ENCODE measurements around the gene GPS1. TPM values are rescaled to one million over a fixed set of nuclear protein-coding genes. Genes with fewer than 3 reads are reported as not detected.
A peak's percentile ranks its signal among the peaks of the same experiment; 100 is the strongest.

GPS1 gene
- polyA plus RNA-seq, 1 of the 3 experiments (the other 2 are of a cell fraction): 264 TPM

- H2AFZ ChIP-seq (ENCODE audit: low read depth): peak overlapping the region; percentile 49; the same call in 1 of the 2 replicates
- peaks cover 34% of the 10 kb centered on the region for H3K79me2 ChIP-seq (ENCODE audit: insufficient read depth)
- ChIA-PET POLR2A (interaction anchor here (0.6 to 2.0 kb wide), 16 partner anchors 8 to 230 kb away, joined by 3 to 19 read pairs (median 4); partner anchors contain the start of genes CENPX, DCXR, LRRC45 and RAC3), CTCF (interaction anchor here (0.6 to 2.6 kb wide), 15 partner anchors 8 to 230 kb away, joined by 3 to 14 read pairs (median 5); partner anchors contain the start of genes CENPX, DCXR and LRRC45)
- peak overlapping the region; percentile 79 to 99; a peak in 3 of 4 replicates for H3K27ac ChIP-seq (ENCODE audit: low read depth in 2 of 2, low read length in 1 of 2)
- H3K36me3 ChIP-seq (replicated peaks in 1 of 2; ENCODE audit: control insufficient read depth in 1 of 2, insufficient read depth in 2 of 2, low read length in 1 of 2): peaks cover 16 to 19% of the 10 kb centered on the region in 2 experiments
- H3K9ac ChIP-seq: peak overlapping the region; percentile 70
- H3K4me2 ChIP-seq: peak overlapping the region; percentile 97
- WGBS (ENCODE audit: low lambda C conversion rate): 53% methylated on average over 35 of the region's 80 CpGs
- no peaks in the 10 kb centered on the region for H3K9me3 ChIP-seq
- no peaks in the 10 kb centered on the region for H3K9me2 ChIP-seq
- peaks cover 12% of the 10 kb centered on the region for H3F3A ChIP-seq (replicated peaks; ENCODE audit: insufficient read depth)
- peaks cover 23% of the 10 kb centered on the region for H4K20me1 ChIP-seq (ENCODE audit: insufficient read depth)
- H3K4me1 ChIP-seq (ENCODE audit: control insufficient read depth in 1 of 2, insufficient read depth in 2 of 2, low read depth in 1 of 2, low read length in 1 of 2): peaks cover 21 to 63% of the 10 kb centered on the region in 2 experiments
- no peak for DNase-seq
- no peaks in the 10 kb centered on the region for H3K27me3 ChIP-seq (ENCODE audit: insufficient read depth)
- peak overlapping the region; percentile 70 to 76 for H3K4me3 ChIP-seq (ENCODE audit: low read depth in 2 of 2, low read length in 1 of 2)
- TF ChIP-seq EZH2phosphoT487 (IDR thresholded peaks at IDR 0.05; ENCODE audit: borderline replicate concordance, low read depth) (no peak), NFIC (IDR thresholded peaks at IDR 0.05; ENCODE audit: borderline replicate concordance) (no peak), ZBTB33 (IDR thresholded peaks at IDR 0.05; ENCODE audit: borderline replicate concordance, low read depth) (no peak), POLR2AphosphoS5 (IDR thresholded peaks at IDR 0.05; ENCODE audit: low read depth, low read length) (no peak), GABPA (IDR thresholded peaks at IDR 0.05; ENCODE audit: low read depth) (no peak), MAX (IDR thresholded peaks at IDR 0.05; ENCODE audit: low read depth) (peak; percentile 92), TEAD4 (IDR thresholded peaks at IDR 0.05; ENCODE audit: borderline replicate concordance, insufficient read depth) (no peak), RFX5 (IDR thresholded peaks at IDR 0.05; ENCODE audit: low read length) (no peak), USF2 (IDR thresholded peaks at IDR 0.05; ENCODE audit: borderline replicate concordance, low read depth, low read length) (no peak), JUND (IDR thresholded peaks at IDR 0.05) (no peak), FOXJ3 (CRISPR knock-in tag; IDR thresholded peaks at IDR 0.05) (no peak), RXRA (IDR thresholded peaks at IDR 0.05; ENCODE audit: borderline replicate concordance, low read depth) (peak; percentile 90; the same call in 1 of the 2 replicates), RAD21 (IDR thresholded peaks at IDR 0.05; ENCODE audit: low read length) (no peak), IRF3 (IDR thresholded peaks at IDR 0.05; ENCODE audit: low read depth, low read length) (no peak), USF1 (IDR thresholded peaks at IDR 0.05; ENCODE audit: borderline replicate concordance, low read depth) (peak; percentile 28; the same call in 1 of the 2 replicates), SMC3 (IDR thresholded peaks at IDR 0.05; ENCODE audit: low read depth, low read length) (no peak), SIN3A (IDR thresholded peaks at IDR 0.05; ENCODE audit: borderline replicate concordance, low read depth, low read length) (0 out of 2 replicates have a peak, but pooled peaks have one; percentile 21), FOSL2 (IDR thresholded peaks at IDR 0.05; ENCODE audit: borderline replicate concordance, low read depth) (no peak), MXI1 (IDR thresholded peaks at IDR 0.05; ENCODE audit: low read depth, low read length) (peak; percentile 77), YY1 (IDR thresholded peaks at IDR 0.05; ENCODE audit: low read depth) (no peak), GATA2 (CRISPR knock-in tag; IDR thresholded peaks at IDR 0.05) (no peak), NRF1 (IDR thresholded peaks at IDR 0.05; ENCODE audit: low read depth, low read length) (no peak), MEF2A (IDR thresholded peaks at IDR 0.05; ENCODE audit: borderline replicate concordance, low read depth) (no peak), PBX3 (IDR thresholded peaks at IDR 0.05) (no peak), CHD2 (IDR thresholded peaks at IDR 0.05; ENCODE audit: low read length, partially characterized antibody) (peak; percentile 3), TCF12 (IDR thresholded peaks at IDR 0.05) (no peak)
Observed at GRCh38 chr17:82098939-82099763, 47.5 kb downstream of the GPS1 start.

Data from SK-N-SH (cell line).